ENCODE data around the gene WNT8B. TPM values are rescaled to one million over a fixed set of nuclear protein-coding genes. Genes with fewer than 3 reads are reported as not detected.

WNT8B gene
- total and polyA plus RNA-seq, 7 donors, result 0.06 TPM; not detected in 6

DNA sequence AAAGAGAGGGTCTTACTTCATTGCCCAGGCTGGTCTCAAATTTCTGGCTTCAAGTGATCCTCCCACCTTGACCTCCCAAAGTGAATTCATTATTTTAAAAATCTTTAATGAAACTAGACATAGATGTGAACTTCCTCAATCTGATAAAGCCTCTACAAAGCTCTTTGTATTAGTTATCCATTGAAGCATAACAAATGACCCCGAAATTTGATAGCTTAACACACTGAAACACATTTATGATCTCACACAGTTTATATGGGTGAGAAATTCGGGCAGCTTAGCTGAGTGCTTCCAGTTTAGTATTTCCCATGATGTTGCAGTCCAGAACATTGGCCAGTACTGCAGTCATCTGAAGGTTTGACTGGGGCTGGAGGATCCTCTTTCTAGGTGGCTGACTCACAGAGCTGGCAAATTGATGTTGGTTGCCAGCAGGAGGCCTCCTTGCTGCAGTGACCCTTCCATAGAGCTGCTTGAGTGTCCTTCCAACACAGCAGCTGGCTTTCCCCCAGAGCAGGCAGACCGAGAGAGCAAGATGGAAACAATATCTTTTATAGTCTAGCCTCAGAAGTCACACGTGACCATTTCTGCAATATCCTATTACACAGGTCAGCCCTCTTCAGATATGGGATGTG is 16.6 kb upstream of the WNT8B start:
- 71 to 75% methylated on average over 4 of the region's 4 CpGs for WGBS, 2 donors
- H3K4me3 ChIP-seq, result no peak overlapping the region
- DNase-seq, result no peak
- no peaks in the 10 kb centered on the region for H3K27me3 ChIP-seq
- peaks cover 0 to 5% (median 0%) of the 10 kb centered on the region in 4 donors for H3K9me3 ChIP-seq
- TF ChIP-seq POLR2AphosphoS5 (IDR thresholded peaks at IDR 0.05) (no peak), POLR2A (IDR thresholded peaks at IDR 0.05) (no peak), EP300 (IDR thresholded peaks at IDR 0.05) (no peak)
- TF ChIP-seq, protein P1, sequence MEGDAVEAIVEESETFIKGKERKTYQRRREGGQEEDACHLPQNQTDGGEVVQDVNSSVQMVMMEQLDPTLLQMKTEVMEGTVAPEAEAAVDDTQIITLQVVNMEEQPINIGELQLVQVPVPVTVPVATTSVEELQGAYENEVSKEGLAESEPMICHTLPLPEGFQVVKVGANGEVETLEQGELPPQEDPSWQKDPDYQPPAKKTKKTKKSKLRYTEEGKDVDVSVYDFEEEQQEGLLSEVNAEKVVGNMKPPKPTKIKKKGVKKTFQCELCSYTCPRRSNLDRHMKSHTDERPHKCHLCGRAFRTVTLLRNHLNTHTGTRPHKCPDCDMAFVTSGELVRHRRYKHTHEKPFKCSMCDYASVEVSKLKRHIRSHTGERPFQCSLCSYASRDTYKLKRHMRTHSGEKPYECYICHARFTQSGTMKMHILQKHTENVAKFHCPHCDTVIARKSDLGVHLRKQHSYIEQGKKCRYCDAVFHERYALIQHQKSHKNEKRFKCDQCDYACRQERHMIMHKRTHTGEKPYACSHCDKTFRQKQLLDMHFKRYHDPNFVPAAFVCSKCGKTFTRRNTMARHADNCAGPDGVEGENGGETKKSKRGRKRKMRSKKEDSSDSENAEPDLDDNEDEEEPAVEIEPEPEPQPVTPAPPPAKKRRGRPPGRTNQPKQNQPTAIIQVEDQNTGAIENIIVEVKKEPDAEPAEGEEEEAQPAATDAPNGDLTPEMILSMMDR (IDR thresholded peaks at IDR 0.05), result no peak
- H3K36me3 ChIP-seq, result no peaks in the 10 kb centered on the region
- no peak overlapping the region for H3K27ac ChIP-seq
- intact Hi-C loops (cut with DNase I), result no loop called here
- no peaks in the 10 kb centered on the region for H3K4me1 ChIP-seq

DNA sequence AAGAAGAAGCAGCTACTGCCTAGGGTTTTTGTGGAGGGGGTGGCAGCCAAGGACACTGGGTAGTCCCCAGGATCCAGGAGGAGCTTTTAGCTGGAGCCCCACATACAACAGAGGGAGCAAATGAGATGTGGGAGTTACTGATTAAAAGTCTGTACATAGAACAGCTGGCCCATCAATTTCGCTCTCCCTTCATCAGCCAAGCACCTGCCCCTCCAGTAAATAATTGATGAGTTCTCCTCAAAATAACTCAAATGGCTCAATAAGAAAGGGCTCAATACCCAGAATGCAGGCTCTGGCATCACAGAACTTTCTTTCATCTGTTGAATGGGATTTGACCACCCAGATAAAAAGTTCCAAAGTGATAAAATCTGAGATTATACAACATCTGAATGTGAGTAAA is 15.1 kb upstream of the WNT8B start:
- Histone ChIP-seq H3K27me3 (peaks cover 0 to under 1% (median 0%) of the 10 kb centered on the region in 3 donors), H3K9me3 (peaks cover 0 to 5% (median 0%) of the 10 kb centered on the region in 4 donors), H3K4me1 (no peaks in the 10 kb centered on the region), H3K27ac (no peak overlapping the region), H3K4me3 (no peak overlapping the region), H3K36me3 (no peaks in the 10 kb centered on the region)
- 66 to 90% methylated on average over 1 of the region's 1 CpG for WGBS, 2 donors
- TF ChIP-seq POLR2AphosphoS5 (IDR thresholded peaks at IDR 0.05) (no peak), POLR2A (IDR thresholded peaks at IDR 0.05) (no peak)
- TF ChIP-seq, protein P1 (IDR thresholded peaks at IDR 0.05), result no peak
- intact Hi-C loops (cut with DNase I), result no loop called here
- no peak for DNase-seq

DNA sequence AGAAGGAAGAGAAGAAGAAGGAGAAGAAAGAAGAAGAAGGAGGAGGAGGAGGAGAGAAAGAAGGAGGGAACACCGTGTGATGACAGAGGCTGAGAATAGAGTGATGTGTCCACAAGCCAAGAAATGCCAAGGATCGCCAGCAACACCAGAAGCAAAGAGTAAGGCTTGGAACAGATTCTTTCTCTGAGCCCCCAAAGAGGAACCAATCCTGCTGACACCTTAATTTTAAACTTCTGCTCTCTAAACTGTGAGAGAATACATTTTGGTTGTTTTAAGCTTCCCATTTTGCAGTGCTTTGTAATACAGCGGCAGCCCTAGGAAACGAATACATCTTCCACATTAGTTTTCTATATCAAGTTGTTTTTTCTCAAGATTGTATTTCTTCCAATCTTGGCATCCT is 13.9 kb upstream of the WNT8B start:
- DNase-seq, result no peak
- H3K27me3 ChIP-seq, result peaks cover 0 to 7% (median 0%) of the 10 kb centered on the region in 3 donors
- H3K4me3 ChIP-seq, result no peak overlapping the region
- no peaks in the 10 kb centered on the region for H3K36me3 ChIP-seq
- H3K27ac ChIP-seq, result no peak overlapping the region
- no peaks in the 10 kb centered on the region for H3K4me1 ChIP-seq
- TF ChIP-seq EP300 (IDR thresholded peaks at IDR 0.05) (no peak), POLR2AphosphoS5 (IDR thresholded peaks at IDR 0.05) (no peak)
- peaks cover 0 to 5% (median 0%) of the 10 kb centered on the region in 4 donors for H3K9me3 ChIP-seq
- intact Hi-C loops (cut with DNase I), result no loop called here
- WGBS, 2 donors, result 75 to 82% methylated on average over 4 of the region's 4 CpGs

DNA sequence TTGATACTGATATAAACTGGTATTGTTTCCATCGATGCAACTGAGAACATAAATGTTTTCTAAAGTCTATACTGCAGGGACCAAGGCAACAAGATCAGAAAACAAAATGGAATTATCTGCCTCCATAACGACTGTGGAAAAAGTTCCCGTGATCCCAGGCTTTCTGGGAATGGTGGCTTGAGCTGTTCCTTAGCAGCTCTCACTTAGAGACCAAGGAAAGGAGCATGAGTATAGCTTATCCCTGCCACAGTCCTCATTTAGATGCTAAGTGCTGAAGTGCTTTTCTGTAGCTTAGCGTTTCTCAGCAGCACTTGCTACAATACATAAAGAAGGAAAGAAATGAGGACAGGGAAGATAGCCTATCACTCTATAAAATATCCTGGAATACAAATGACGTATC is 5.5 kb downstream of the WNT8B start:
- no peak overlapping the region for H3K4me3 ChIP-seq
- WGBS, 2 donors, result 72% methylated on average over 5 of the region's 5 CpGs

DNA sequence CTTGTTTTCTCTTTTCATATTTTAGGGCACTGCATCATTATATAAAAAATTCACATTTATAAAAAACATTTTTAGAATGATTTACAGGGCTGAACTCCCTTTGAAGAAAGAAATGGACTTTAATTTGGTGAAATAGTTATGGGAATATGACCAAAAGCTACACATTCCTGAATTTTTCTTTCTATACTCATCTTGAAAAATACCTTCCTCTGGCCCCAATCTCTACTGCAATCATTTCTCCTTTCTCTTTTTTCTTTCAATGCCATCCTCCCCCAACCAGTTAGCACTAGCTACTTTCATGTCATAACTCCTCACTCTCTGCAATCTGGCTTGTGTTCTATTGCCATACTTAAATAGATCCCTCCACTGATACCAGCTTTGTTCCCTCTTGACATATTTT is 6.2 kb downstream of the WNT8B start:
- intact Hi-C loops (cut with DNase I), result no loop called here

More for the DNA sequence above, 5.5 kb downstream of the WNT8B start:
- H3K27me3 ChIP-seq, result no peaks in the 10 kb centered on the region
- no peak overlapping the region for H3K27ac ChIP-seq
- H3K9me3 ChIP-seq, result no peaks in the 10 kb centered on the region
- no peaks in the 10 kb centered on the region for H3K36me3 ChIP-seq
- no peak for DNase-seq
- intact Hi-C loops (cut with DNase I), result no loop called here
- TF ChIP-seq EP300 (IDR thresholded peaks at IDR 0.05) (no peak), POLR2A (IDR thresholded peaks at IDR 0.05) (no peak), POLR2AphosphoS5 (IDR thresholded peaks at IDR 0.05) (no peak)
- TF ChIP-seq, protein P1 (IDR thresholded peaks at IDR 0.05), result no peak
- no peaks in the 10 kb centered on the region for H3K4me1 ChIP-seq

More for the DNA sequence above, 6.2 kb downstream of the WNT8B start:
- TF ChIP-seq POLR2AphosphoS5 (IDR thresholded peaks at IDR 0.05) (no peak), EP300 (IDR thresholded peaks at IDR 0.05) (no peak), POLR2A (IDR thresholded peaks at IDR 0.05) (no peak)
- TF ChIP-seq, protein P1 (IDR thresholded peaks at IDR 0.05), result no peak
- Histone ChIP-seq H3K4me1 (no peaks in the 10 kb centered on the region), H3K36me3 (no peaks in the 10 kb centered on the region), H3K4me3 (no peak overlapping the region), H3K9me3 (no peaks in the 10 kb centered on the region), H3K27me3 (no peaks in the 10 kb centered on the region), H3K27ac (no peak overlapping the region)
- DNase-seq, result no peak
